NCI-H345 treated with DMSO at 0.1 percent for 48 hours (cell line): Measurements from ENCODE around the gene MRI1.
"Not testable (repeated sequence)": the region's sequence is repeated elsewhere in the genome, so short reads cannot be mapped to it uniquely, and the experiment has no call there.

ENCODE experiments used
- DNase-seq: peaks from one replicate; lab custom pipeline; 2025; ENCODE audit not compliant: unreplicated experiment; lab: John Stamatoyannopoulos, UW

MRI1 gene

DNA sequence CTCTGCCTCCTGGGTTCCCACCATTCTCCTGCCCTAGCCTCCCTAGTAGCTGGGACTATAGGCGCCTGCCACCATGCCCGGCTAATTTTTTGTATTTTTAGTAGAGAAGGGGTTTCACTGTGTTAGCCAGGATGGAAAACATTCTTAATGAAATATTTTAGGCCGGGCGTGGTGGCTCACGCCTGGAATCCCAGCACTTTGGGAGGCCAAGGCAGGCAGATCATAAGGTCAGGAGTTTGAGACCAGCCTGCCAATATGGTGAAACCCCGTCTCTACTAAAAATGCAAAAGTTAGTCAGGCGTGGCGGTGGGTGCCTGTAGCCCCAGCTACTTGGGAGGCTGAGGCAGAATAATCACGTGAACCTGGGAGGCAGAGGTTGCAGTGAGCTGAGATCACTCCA lies 29.0 kb downstream of the MRI1 start:
- not testable (repeated sequence) for DNase-seq

DNA sequence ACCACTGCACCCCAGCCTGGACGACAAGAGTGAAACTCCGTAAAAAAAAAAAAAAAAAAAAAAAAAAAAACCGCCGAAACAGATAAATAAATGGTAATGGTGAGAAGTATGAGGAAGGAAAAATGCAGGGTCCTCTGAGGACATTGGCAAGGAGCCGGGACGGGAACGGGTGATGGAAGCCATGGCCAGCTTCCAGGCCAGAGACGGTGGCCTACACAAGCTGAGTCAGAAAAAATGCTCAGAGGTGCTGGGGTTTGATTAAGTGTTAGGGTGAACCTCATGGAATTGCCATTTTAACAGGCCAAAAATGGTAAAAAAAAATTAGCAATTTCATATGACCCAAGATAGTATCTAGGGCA lies 30.1 kb downstream of the MRI1 start:
- no peak for DNase-seq

DNA sequence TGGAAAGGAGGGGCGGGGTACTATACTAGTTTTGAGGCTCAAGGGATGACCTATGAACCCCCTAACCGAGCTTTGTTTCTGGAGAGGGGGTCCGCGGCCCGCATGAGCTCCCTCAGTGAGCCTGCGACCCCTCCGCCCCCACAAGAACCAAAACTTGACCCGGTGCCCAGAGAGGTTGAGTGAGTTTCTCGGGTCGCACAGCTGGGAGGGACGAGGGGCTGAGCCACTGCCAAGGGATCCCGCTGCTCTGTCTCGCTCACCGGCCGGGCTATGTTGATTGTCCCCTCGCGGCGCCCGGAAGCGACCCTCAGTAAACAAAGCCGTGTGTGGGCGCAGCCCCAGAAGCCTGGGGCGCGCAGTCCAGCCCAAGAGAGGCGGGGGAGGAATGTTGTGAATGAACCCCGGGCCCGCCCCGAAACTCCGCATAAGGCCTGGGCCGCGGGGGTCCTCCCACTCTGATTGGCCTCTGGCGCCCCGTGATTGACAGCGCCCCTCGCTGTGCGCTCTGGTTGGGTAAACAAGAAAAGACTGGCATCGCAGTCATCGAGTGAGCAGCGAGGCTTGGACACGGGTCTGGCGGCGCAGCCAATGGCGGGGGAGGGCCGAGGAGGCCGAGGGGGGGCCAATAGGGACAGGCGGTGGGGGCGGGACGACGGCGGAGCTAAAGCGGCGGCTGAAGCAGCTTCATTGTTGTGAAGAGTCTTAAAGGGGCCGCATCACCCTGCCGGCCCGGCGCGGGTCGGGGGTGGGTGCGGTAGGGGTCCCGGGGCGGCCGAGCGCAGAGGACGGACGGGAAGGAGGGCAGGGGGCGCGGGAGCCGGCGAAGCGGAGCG lies 30.7 kb downstream of the MRI1 start, which contains the start of gene ZSWIM4:
Gene ZSWIM4 (plus strand): TSS at position 687 of the 833 bp plus-strand sequence. CDS start 206 bp downstream, outside the sequence.
- peak; percentile 95 for DNase-seq

DNA sequence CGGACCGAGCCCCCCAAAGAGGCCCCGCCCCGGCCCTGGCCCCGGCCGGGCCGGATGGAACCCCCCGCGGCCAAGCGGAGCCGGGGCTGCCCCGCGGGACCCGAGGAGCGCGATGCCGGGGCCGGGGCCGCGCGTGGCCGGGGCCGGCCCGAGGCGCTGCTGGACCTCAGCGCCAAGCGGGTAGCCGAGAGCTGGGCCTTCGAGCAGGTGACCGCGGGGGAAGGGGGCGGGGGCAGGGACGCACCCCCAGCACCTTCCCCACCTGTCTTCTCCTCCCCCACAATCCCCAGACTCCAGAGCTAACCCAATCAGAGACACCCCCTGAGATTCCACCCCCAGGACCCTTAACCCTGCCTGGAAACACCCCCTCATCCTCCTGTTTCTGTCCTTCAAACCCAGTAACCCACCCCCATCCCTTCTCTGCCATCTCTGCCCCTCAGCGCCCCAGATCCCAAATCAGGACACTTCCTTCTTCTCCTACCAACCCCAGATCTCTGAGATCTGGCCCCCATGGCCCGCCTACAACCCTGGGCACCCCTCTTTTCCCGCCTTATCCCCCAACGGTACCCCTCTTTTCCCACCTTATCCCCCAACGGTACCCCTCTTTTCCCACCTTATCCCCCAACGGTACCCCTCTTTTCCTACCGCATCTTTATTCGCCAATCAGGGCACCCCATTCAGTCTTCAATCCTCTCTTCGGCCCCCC lies 31.4 kb downstream of the MRI1 start:
- no peak for DNase-seq

DNA sequence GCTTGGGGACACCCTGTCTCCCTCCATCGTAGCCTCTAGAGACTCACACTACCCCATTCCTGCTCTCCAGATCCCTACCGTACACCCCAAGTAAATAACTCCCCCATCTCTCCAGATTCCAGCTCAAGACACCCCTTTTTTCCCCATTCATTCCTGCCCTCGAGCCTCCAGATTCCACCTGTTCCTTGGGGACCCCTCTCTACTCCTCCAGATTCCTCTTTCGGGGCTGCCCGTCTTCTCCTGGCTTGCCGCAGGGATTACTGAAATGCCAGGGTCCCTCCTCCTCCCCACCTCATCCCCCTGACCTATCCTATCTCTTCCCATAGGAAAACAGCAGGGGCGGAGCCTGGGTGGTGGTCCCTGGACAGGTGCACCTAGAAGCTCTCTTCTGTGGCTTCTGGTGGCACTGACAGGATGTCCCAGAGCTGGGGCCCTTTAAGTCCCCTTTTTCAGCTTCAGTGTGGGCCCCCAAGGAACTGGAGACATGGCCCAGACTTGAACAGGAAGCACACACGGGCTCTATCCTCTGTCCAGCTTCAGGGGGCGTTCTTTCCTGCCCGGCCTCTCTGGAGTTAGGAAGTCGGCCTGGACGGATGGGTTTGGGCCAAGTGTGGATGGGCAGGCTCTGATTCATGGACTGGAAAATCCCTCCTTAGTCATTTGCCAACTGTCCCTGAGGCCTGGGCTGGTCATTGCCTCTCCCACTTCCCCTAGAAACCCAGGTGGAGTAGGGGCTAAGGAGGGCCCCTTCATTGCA lies 32.2 kb downstream of the MRI1 start:
- DNase-seq: no peak

DNA sequence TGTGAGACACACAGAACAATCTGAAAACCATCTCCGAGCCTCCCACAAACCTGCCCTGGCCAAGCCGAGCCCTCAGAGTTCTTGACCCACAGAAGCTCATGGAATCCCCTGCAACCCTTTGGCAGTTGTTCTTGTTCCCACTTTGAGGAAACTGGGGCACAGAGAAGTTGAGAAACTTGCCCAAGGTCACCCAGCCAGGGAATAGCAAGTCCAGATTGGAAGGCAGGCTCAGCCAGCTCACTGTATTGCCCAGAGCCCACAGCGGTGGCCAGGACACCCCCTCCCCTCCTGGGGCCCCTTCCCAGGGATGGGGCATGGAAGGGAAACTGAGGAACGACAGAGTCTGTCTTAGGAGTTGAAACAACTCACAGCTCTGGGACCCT lies 32.7 kb downstream of the MRI1 start:
- no peak for DNase-seq

DNA sequence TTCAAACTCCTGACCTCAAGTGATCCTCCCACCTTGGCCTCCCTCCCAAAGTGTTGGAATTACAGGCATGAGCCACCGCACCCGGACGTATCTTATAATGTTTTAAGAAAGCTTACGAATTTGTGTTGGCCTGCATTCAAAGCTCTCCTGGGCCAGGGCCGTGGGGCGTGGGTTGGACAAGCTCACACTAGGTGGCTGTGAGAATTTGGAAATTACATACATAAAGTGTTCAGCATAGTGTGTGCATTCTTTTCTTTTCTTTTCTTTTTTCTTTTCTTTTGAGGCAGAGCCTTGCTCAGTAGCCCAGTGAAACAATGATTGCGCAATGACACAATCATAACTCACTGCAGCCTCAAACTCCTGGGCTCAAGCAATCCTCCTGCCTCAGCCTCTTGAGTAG lies 33.5 kb downstream of the MRI1 start:
- no peak for DNase-seq

DNA sequence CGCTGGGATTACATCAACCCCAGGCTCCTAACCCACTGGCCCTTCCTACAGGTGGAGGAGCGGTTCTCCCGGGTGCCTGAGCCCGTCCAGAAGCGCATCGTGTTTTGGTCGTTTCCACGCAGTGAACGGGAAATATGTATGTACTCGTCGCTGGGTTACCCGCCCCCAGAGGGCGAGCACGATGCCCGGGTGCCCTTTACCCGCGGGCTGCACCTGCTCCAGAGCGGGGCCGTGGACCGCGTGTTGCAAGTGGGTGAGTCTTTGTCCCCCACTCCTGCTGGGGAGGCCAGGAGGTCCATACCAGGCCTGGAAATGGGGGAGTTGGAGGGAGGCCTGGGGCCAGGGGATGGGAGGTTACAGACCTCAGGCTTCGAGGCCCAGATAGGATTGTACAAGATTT lies 35.3 kb downstream of the MRI1 start:
- DNase-seq: no peak

DNA sequence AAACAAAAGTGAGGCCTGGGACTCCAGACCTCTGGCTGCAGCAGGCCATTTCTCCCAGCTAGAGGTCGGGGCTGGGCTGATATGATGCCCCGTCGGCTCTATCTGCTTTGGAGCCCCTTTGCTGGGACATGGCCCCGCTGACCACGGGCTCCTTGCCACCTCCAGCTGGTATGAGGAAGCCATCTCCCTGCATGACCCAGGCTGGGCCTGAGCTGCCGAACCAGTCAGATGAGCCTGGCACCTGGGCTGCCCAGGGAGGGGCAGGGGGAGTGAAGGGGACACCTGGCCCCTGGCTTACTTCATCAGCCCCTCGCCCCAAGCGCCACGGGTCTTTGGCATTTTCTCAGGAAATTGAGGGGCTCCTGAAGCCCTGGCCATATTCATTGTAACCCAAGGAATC lies 38.7 kb downstream of the MRI1 start:
- DNase-seq: no peak

DNA sequence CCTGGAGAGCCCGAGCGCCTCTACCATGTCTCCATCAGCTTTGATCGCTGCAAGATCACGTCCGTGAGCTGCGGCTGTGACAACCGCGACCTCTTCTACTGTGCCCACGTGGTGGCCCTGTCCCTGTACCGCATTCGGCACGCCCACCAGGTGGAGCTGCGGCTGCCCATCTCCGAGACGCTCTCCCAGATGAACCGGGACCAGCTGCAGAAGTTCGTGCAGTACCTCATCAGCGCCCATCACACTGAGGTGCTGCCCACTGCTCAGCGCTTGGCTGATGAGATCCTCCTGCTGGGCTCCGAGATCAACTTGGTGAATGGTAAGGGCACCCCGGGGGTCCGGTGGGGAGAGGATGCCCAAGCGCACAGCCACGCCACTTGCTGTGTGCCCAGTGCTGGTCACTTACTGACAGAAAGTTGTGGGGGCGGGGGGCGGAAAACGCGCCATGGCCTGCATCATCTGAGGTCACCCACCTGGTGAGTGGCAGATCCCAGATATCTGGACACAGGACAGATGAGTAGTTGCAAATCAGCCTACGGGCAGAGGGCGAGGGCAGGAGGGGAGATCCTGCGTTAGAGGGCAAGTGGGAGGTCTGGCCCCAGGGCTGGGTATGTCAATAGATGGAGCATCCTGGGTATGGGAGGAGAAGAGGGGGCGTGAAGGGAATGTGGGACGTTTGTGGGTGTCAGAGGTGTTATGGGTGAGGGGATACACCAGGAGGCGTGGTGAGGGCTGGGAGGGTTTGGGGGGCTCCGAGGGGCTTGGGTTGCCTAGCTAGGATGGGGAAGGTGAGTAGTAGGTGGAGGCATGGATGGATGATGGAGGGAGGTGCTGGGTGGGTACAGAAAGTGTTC lies 40.7 kb downstream of the MRI1 start:
- DNase-seq: no peak

DNA sequence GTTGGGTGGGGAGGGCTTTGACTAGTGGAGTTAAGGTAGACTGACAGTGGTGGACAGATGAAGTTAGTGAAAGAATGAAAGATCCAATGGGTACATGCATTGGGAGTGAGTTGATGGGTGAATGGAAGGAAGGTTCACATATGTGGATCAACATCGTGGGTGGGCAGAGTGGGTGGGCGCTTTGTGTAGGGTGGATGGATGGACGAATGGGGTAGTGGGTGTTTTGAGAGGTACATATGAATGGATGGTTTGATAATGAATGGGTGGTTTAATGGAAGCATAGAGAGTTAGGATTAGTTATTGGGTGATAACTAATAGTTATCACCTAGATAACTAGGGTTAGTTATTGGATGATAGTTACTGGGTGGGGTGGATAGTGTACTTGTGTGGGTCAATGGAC lies 42.4 kb downstream of the MRI1 start:
- no peak for DNase-seq

DNA sequence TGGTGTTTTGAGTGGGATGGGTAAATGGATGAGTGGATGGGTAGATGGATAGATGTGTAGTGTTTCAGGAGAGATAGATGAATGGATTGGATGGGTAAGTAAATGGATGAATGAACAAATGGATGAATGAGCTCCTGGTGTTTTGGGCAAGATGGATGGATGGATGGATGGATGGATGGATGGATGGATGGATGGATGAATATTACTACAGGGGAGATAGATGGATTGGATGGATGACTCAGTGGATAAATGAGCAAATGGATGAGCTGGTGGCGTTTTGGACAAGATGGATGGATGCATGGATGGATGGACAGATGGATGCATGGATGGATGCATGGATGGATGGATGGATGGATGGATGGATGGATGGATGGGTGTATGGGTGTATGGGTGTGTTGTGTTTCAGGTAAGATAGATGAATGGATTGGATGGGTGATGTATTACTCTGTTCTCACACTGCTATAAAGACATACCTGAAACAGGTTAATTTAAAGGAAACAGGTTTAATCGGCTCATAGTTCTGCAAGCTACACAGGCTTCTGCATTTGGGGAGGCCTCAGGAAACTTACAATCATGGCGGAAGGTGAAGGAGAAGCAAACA lies 43.2 kb downstream of the MRI1 start:
- DNase-seq: no peak

DNA sequence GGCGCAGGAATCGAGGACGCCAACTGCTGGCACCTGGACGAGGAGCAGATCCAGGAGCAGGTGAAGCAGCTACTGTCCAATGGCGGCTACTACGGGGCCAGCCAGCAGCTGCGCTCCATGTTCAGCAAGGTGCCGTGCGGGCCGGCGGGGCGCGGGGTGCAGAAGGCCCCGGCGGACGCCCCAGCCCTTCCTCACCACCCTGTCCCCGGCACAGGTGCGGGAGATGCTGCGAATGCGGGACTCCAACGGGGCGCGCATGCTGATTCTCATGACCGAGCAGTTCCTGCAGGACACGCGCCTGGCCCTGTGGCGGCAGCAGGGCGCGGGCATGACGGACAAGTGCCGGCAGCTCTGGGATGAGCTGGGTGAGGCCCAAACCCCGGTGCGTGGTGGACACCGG lies 44.5 kb downstream of the MRI1 start:
- DNase-seq: no peak

DNA sequence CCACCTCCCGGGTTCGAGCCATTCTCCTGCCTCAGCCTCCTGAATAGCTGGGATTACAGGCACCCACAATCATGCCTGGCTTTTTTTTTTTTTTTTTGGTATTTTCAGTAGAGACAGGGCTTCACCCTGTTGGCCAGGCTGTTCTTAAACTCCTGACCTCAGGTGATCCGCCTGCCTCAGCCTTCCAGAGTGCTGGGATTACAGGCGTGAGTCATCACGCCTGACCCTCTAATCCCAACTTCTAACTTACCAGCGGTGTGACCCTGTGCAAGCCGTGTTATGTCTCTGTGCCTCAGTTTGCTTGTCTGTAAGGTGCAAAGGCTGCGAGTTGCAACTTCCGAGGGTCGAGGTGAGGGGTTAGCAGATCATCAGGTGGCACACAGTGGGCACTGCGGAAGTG lies 48.2 kb downstream of the MRI1 start:
- no peak for DNase-seq

DNA sequence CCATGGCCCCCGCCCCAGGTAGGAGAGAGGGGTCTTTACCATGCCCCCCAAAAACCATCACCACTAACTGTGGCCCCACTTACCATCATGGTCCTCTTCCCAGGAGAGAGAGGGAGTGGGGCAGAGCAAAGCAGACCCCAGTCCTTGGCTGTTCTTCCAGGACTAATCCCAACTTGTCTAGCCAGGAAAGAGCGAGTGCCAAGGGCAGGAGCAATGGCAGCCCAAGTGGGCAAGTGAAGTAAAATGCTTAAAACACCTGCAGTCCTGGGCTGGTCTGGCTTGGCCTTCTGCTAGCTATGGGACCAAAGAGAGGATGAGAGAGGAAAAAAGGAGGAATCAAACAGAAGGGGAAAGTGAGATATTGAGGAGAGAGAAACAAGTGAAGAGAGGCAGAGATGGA lies 48.8 kb downstream of the MRI1 start:
- DNase-seq: no peak

DNA sequence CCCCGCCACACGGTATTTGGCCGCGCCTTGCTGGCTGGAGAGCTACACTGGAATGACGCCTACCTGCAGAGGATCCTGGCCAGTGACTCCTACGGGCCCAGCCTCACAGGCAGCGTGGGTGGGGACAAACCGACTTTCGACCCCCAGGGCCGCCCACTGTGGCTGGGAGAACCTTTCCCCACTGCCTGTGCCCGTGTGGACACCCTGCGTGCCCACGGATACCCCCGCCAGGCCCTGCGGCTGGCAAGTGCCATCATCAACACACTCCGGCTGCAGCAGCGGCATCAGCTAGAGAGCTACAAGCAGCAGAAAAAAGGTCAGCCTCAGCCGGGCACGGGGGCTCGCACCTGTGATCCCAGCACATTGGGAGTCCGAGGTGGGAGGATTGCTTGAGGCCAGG lies 50.2 kb downstream of the MRI1 start:
- DNase-seq: no peak

DNA sequence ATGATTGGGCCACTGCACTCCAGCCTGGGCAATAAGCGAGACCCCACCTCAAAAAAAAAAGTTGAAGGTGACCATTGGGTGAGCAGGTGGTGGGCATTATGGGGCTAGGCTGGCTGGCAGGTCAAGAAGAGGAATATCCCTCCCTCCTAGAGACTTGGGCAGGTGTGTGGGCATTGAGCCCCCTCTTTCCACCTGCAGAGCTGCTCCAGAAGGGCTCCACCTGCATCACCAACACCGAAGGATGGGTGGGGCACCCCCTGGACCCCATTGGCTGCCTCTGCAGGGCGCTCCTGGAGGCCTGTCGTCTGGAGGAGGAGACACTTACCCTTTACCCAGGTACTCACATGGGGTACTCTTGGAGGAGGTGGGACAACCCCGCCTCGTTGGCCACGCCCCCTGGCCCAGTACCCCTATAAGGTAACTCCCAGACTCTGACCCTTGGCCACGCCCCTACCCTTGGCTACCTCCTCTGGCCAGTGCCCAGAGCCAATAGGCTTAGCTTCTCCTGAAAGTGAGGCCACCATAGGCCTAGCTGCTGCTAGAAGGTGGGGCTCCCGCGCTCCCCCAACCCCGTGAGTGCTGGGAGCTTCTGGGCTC lies 52.8 kb downstream of the MRI1 start:
- DNase-seq: no peak

DNA sequence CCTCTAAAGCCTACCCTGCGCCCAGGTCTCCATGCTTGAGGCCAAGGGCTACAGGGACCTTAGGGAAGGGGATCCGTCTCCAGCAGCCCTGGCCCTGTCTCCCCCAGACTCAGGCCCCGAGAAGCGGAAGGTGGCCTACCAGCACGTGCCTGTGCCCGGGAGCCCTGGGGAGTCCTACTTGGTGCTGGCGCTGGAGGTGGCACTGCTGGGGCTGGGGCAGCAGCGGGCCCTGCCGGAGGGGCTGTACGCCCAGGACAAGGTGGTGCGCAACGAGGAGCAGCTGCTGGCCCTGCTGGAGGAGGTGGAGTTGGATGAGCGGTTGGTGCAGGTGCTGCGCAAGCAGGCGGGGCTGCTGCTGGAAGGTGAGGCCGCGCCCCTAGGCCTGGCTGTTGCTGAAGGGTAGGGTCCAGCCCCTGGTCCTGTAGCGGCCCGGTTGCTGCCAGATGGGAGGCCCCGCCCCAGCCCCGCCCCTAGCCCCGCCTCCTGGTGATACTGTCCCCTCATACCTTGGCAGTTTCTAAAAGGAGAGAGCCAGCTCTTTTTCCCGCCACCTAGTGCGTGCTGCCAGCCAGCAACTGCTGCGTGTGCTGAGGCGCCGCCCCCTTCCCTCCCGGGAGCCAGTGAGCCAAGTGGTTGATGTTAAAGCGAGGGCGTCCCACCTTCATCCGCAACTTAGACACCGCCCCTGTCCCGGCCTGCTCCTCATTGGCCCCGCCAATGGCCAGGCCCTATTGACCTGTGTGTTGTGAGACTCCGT lies 53.5 kb downstream of the MRI1 start:
- no peak for DNase-seq

DNA sequence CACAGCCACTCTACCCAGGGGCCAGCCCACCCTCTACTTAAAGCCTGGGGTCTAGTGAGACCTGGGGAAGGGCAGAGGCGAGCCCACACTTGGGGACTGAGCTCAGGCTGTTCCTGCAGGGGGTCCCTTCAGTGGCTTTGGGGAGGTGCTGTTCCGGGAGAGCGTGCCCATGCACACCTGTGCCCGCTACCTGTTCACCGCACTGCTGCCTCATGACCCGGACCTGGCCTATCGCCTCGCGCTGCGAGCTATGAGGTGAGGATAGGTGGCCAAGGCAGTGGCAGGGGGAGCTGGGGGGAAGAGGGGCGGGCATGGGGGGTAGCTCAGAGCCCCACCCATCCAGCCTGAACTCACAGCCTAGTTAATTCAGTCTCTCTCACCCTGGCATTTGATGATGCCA lies 54.9 kb downstream of the MRI1 start:
- DNase-seq: no peak
